OCI-LY7 (cell line): ENCODE measurements around the gene PCK2. TPM values are rescaled to one million over a fixed set of nuclear protein-coding genes. Genes with fewer than 3 reads are reported as not detected.

Source experiments
- BruUV-seq: library from RNA; stranded (reverse); fragments of 400-500 nt; replicated peaks from 2 replicates; lab custom pipeline; 2021; lab: Mats Ljungman, UMichigan
- CTCF ChIA-PET: fragments of 300-600 bp; sonication (Branson Sonifier 250); formaldehyde crosslinking; loops from one replicate; lab custom pipeline; 2022; ENCODE audit warnings: antibody characterized with exemption; ENCODE audit not compliant: unreplicated experiment; lab: Charles Lee
- POLR2A ChIA-PET: fragments of 300-600 bp; sonication (Branson Sonifier 250); formaldehyde crosslinking; loops from one replicate; lab custom pipeline; 2022; ENCODE audit warnings: antibody characterized with exemption; lab: Charles Lee
- DNase-seq: peaks from one replicate; pipeline ENCODE4 v3.0.0-alpha.2; 2015; ENCODE audit warnings: low spot score
- H2AFZ ChIP-seq: fragments of 200-600 bp; sonication (generic), shearing (Covaris generic); 2 replicates; pipeline ENCODE4 v1.6.1; 2014; ENCODE audit warnings: mild to moderate bottlenecking, antibody characterized with exemption, low read length, moderate library complexity
- H3K27ac ChIP-seq: fragments of 200-600 bp; sonication (generic); 2 replicates; pipeline ENCODE4 v1.5.1; 2014; ENCODE audit warnings: mixed run types, low read depth, mild to moderate bottlenecking, moderate library complexity, low read length, inconsistent platforms; ENCODE audit not compliant: poor library complexity, severe bottlenecking
- H3K36me3 ChIP-seq: fragments of 200-600 bp; sonication (generic); 2 replicates; pipeline ENCODE4 v1.6.1; 2014; ENCODE audit warnings: mild to moderate bottlenecking, antibody characterized with exemption, low read length, moderate library complexity, mixed read lengths; ENCODE audit not compliant: insufficient read depth
- H3K4me1 ChIP-seq: fragments of 200-600 bp; sonication (generic); 2 replicates; pipeline ENCODE4 v1.5.1; 2014; ENCODE audit warnings: mild to moderate bottlenecking, low read length; ENCODE audit not compliant: insufficient read depth, poor library complexity, severe bottlenecking
- H3K4me2 ChIP-seq: fragments of 200-600 bp; sonication (generic); 2 replicates; pipeline ENCODE4 v1.6.1; 2014; ENCODE audit warnings: mild to moderate bottlenecking, low read length
- H3K4me3 ChIP-seq: fragments of 200-600 bp; sonication (generic); 2 replicates; pipeline ENCODE4 v1.5.1; 2014; ENCODE audit warnings: mild to moderate bottlenecking, low read depth, low read length; ENCODE audit not compliant: poor library complexity, severe bottlenecking
- H3K79me2 ChIP-seq: fragments of 200-600 bp; sonication (generic); 2 replicates; pipeline ENCODE4 v1.6.1; 2016; ENCODE audit warnings: low read depth, mild to moderate bottlenecking, low read length, moderate library complexity, mixed read lengths; ENCODE audit not compliant: insufficient read depth
- H3K9me2 ChIP-seq: fragments of 200-600 bp; sonication (generic); 2 replicates; pipeline ENCODE4 v1.6.1; 2016; ENCODE audit warnings: mild to moderate bottlenecking, low read length, mixed read lengths; ENCODE audit not compliant: insufficient read depth
- H3K9me3 ChIP-seq: fragments of 200-600 bp; sonication (generic); 2 replicates; pipeline ENCODE4 v1.6.1; 2014; ENCODE audit warnings: mild to moderate bottlenecking, mixed run types, low read length, mixed read lengths
- H4K20me1 ChIP-seq: fragments of 200-600 bp; sonication (generic); 2 replicates; pipeline ENCODE4 v1.6.1; 2014; ENCODE audit warnings: mild to moderate bottlenecking, antibody characterized with exemption, low read length, moderate library complexity, mixed read lengths; ENCODE audit not compliant: insufficient read depth
- CTCF ChIP-seq: fragments of 200-600 bp; sonication (generic); conservative IDR thresholded peaks from 2 replicates; pipeline ENCODE4 v1.5.1; 2014; ENCODE audit warnings: mild to moderate bottlenecking, antibody characterized with exemption, low read length, moderate library complexity, mixed read lengths
- EZH2phosphoT487 ChIP-seq: fragments of 200-600 bp; sonication (generic); IDR thresholded peaks from 2 replicates; pipeline ENCODE4 v1.6.1; 2018; ENCODE audit warnings: low read depth, borderline replicate concordance, mild to moderate bottlenecking, mixed run types, antibody characterized with exemption, low read length, moderate library complexity, mixed read lengths
- intact Hi-C: fragments of 100-400 bp; cut with micrococcal nuclease; formaldehyde crosslinking; loops from one replicate; pipeline ENCODE4 v1.10.0; 2022; ENCODE audit not compliant: unreplicated experiment
- total RNA-seq, 2 experiments: library from RNA; depleted of rRNA in 1 of 2; stranded (reverse); fragments of >200 nt in 1 of 2; shearing (Covaris generic) in 1 of 2; gene quantifications; 2 replicates each; pipeline ENCODE4 v1.2.3, GENCODE V29; 2014 to 2022

Gene PCK2
- total RNA-seq, 2 experiments from 2014 or later: 43.6 to 130 TPM

- Histone ChIP-seq H3K27ac (no peak overlapping the region), H3K4me2 (no peak overlapping the region), H2AFZ (no peak overlapping the region), H3K79me2 (no peaks in the 10 kb centered on the region), H3K36me3 (no peaks in the 10 kb centered on the region), H3K9me2 (no peaks in the 10 kb centered on the region), H3K9me3 (no peaks in the 10 kb centered on the region), H3K4me3 (no peak overlapping the region), H4K20me1 (no peaks in the 10 kb centered on the region), H3K4me1 (no peaks in the 10 kb centered on the region)
- no peak for TF ChIP-seq EZH2phosphoT487
- no peak for TF ChIP-seq CTCF
- DNase-seq: no peak
- BruUV-seq: no TSS peak
- CTCF ChIA-PET: interaction anchor here (1.6 kb wide), 1 partner anchor 31 kb away, joined by 8 read pairs; no protein-coding TSS in a partner anchor
- intact Hi-C loops: loop anchor here (1.0 to 2.0 kb wide), 2 partner anchors 31 to 50 kb away; no protein-coding TSS in a partner anchor
- POLR2A ChIA-PET: interaction anchor here (0.6 kb wide), 1 partner anchor 680 kb away, joined by 4 read pairs; no protein-coding TSS in a partner anchor
These were observed 35.1 kb upstream of the PCK2 start for GRCh38 chr14:24058951-24059475.

GRCh38 chr14:24059841-24060388 is 34.2 kb upstream of the PCK2 start:
- H3K4me3 ChIP-seq: no peak overlapping the region
- H3K36me3 ChIP-seq: no peaks in the 10 kb centered on the region
- TF ChIP-seq EZH2phosphoT487 (no peak), CTCF (no peak)
- CTCF ChIA-PET: no interaction called here
- H3K27ac ChIP-seq: no peak overlapping the region
- no peak for DNase-seq
- no TSS peak for BruUV-seq
- no peak overlapping the region for H2AFZ ChIP-seq
- intact Hi-C loops: loop anchor here (2.0 kb wide), 1 partner anchor 49 kb away; no protein-coding TSS in a partner anchor
- POLR2A ChIA-PET: no interaction called here
- H3K9me2 ChIP-seq: no peaks in the 10 kb centered on the region
- H3K4me1 ChIP-seq: no peaks in the 10 kb centered on the region
- no peaks in the 10 kb centered on the region for H3K9me3 ChIP-seq
- H3K4me2 ChIP-seq: no peak overlapping the region
- H3K79me2 ChIP-seq: no peaks in the 10 kb centered on the region
- no peaks in the 10 kb centered on the region for H4K20me1 ChIP-seq

- ChIA-PET POLR2A (no interaction called here), CTCF (interaction anchor here (0.9 kb wide), 1 partner anchor 9 kb away, joined by 3 read pairs; no protein-coding TSS in a partner anchor)
- intact Hi-C loops: no loop called here
- Histone ChIP-seq H3K9me2 (no peaks in the 10 kb centered on the region), H3K9me3 (no peaks in the 10 kb centered on the region), H4K20me1 (no peaks in the 10 kb centered on the region), H3K79me2 (no peaks in the 10 kb centered on the region), H3K27ac (no peak overlapping the region), H2AFZ (no peak overlapping the region), H3K4me1 (no peaks in the 10 kb centered on the region), H3K4me3 (no peak overlapping the region), H3K36me3 (no peaks in the 10 kb centered on the region), H3K4me2 (no peak overlapping the region)
- no peak for TF ChIP-seq CTCF
- TF ChIP-seq EZH2phosphoT487: no peak
- no peak for DNase-seq
- no TSS peak for BruUV-seq
These were observed 33.7 kb upstream of the PCK2 start for GRCh38 chr14:24060443-24060842.
